ENCODE data around the gene ANKRD10. TPM values are rescaled to one million over a fixed set of nuclear protein-coding genes. Genes with fewer than 3 reads are reported as not detected.
"Not testable (repeated sequence)": the region's sequence is repeated elsewhere in the genome, so short reads cannot be mapped to it uniquely, and the experiment has no call there.

The ANKRD10 gene
- total RNA-seq, 1 experiment from 2014 or later = 120 TPM

DNA sequence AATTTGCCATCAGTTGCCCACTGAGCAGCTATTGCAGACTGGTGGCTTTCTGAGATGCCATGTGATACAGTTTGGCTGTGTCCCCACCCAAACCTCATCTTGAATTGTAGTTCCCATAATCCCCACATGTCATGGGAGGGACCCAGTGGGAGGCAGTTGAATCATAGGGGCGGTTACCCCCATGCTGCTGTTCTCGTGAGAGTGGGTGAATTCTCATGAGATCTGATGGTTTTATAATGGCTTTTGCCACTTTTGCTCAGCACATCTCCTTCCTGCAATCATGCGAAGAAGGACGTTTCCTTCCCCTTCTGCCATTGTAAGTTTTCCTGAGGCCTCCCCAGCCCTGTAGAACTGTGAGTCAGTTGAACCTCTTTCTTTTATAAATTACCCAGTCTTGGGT is 34.8 kb upstream of the ANKRD10 start:
- no TSS peak for BruUV-seq (replicated peaks)
- peaks cover 4% of the 10 kb centered on the region for H3K36me3 Mint-ChIP-seq (ENCODE audit: insufficient read depth, unreplicated experiment)
- no peak overlapping the region for H3K4me3 Mint-ChIP-seq (ENCODE audit: low read depth, unreplicated experiment)
- CTCF ChIA-PET = no interaction called here
- TF ChIP-seq, protein P1, sequence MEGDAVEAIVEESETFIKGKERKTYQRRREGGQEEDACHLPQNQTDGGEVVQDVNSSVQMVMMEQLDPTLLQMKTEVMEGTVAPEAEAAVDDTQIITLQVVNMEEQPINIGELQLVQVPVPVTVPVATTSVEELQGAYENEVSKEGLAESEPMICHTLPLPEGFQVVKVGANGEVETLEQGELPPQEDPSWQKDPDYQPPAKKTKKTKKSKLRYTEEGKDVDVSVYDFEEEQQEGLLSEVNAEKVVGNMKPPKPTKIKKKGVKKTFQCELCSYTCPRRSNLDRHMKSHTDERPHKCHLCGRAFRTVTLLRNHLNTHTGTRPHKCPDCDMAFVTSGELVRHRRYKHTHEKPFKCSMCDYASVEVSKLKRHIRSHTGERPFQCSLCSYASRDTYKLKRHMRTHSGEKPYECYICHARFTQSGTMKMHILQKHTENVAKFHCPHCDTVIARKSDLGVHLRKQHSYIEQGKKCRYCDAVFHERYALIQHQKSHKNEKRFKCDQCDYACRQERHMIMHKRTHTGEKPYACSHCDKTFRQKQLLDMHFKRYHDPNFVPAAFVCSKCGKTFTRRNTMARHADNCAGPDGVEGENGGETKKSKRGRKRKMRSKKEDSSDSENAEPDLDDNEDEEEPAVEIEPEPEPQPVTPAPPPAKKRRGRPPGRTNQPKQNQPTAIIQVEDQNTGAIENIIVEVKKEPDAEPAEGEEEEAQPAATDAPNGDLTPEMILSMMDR (IDR thresholded peaks at IDR 0.05; ENCODE audit: unreplicated experiment) = no peak
- H3K4me1 Mint-ChIP-seq (ENCODE audit: low read depth, unreplicated experiment) = no peaks in the 10 kb centered on the region
- H3K27me3 Mint-ChIP-seq (ENCODE audit: unreplicated experiment) = no peaks in the 10 kb centered on the region
- no peak overlapping the region for H3K27ac Mint-ChIP-seq (ENCODE audit: unreplicated experiment)
- H3K9me3 Mint-ChIP-seq (ENCODE audit: low read depth, unreplicated experiment) = no peaks in the 10 kb centered on the region
- DNase-seq = no peak
- intact Hi-C loops (cut with micrococcal nuclease; ENCODE audit: unreplicated experiment) = no loop called here

DNA sequence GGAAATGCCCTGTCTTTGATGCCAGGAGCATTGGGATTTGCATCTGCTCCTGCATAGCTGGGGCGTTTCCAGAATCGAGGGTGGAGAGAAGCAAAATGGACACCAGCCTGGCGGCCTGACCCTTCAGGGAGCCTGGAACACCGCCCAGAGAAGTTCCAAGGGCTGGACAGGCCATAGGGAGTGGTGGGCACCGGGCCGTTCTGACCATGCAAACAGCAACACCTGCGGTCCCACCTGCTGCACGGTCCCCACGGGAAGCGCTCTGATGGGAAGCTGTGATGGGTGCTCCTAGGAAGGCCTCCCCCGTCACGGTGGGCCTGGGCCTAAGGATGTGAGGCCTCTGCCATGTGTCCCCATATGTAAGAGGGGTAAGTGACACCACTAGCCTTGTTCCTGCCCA is 34.2 kb upstream of the ANKRD10 start:
- no peak for DNase-seq
- Mint-ChIP-seq H3K9me3 (ENCODE audit: low read depth, unreplicated experiment) (no peaks in the 10 kb centered on the region), H3K4me1 (ENCODE audit: low read depth, unreplicated experiment) (no peaks in the 10 kb centered on the region), H3K36me3 (ENCODE audit: insufficient read depth, unreplicated experiment) (no peaks in the 10 kb centered on the region), H3K27me3 (ENCODE audit: unreplicated experiment) (no peaks in the 10 kb centered on the region), H3K4me3 (ENCODE audit: low read depth, unreplicated experiment) (no peak overlapping the region), H3K27ac (ENCODE audit: unreplicated experiment) (no peak overlapping the region)
- intact Hi-C loops (cut with micrococcal nuclease; ENCODE audit: unreplicated experiment) = no loop called here
- no TSS peak for BruUV-seq (replicated peaks)
- TF ChIP-seq, protein P1 (IDR thresholded peaks at IDR 0.05; ENCODE audit: unreplicated experiment) = no peak
- CTCF ChIA-PET = interaction anchor here (0.6 kb wide), 1 partner anchor 11 kb away, joined by 4 read pairs; no protein-coding TSS in a partner anchor

- CTCF ChIA-PET; DNase-seq; H3K9me3 Mint-ChIP-seq (ENCODE audit: low read depth, unreplicated experiment); H3K27me3 Mint-ChIP-seq (ENCODE audit: unreplicated experiment); H3K36me3 Mint-ChIP-seq (ENCODE audit: insufficient read depth, unreplicated experiment); intact Hi-C loops (cut with micrococcal nuclease; ENCODE audit: unreplicated experiment); H3K27ac Mint-ChIP-seq (ENCODE audit: unreplicated experiment); H3K4me1 Mint-ChIP-seq (ENCODE audit: low read depth, unreplicated experiment); H3K4me3 Mint-ChIP-seq (ENCODE audit: low read depth, unreplicated experiment); BruUV-seq (replicated peaks): not testable (repeated sequence)
Observed at GRCh38 chr13:110947338-110947737, 32.5 kb upstream of the ANKRD10 start.

DNA sequence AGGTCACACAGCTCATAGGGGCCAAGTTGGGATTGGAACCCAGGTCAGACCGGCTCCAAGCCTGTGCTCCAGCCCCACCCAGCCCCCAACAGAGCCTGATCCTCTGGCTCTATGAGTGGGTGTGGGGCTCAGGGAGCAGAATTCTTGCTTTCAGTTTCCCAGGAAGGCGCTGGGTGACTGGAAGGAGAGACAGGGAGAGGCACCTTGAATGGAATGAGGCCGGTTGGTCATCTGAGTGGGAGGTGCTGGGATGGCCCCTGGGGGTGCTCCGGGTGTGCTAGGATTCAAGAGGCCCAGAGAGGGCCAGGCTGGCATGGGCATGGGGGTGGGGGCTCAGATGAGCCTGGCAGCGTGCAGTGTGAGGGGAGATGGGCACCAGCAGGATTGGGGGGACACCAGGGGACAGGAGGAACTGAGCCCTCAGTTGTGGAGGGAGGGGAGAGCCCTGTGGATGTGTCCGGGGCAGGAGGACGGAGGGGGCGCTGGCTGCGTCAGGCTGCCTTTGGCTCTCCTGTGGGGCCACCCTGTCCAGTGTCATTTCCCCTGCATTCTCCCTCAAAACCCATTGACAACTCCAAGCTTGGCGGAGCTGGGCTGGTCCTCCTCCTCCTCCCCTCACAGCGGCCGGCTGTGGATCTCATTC is 31.2 kb upstream of the ANKRD10 start:
- Mint-ChIP-seq H3K36me3 (ENCODE audit: insufficient read depth, unreplicated experiment) (no peaks in the 10 kb centered on the region), H3K4me3 (ENCODE audit: low read depth, unreplicated experiment) (no peak overlapping the region), H3K9me3 (ENCODE audit: low read depth, unreplicated experiment) (no peaks in the 10 kb centered on the region), H3K27me3 (ENCODE audit: unreplicated experiment) (no peaks in the 10 kb centered on the region), H3K4me1 (ENCODE audit: low read depth, unreplicated experiment) (no peaks in the 10 kb centered on the region), H3K27ac (ENCODE audit: unreplicated experiment) (no peak overlapping the region)
- CTCF ChIA-PET = no interaction called here
- TF ChIP-seq, protein P1 (IDR thresholded peaks at IDR 0.05; ENCODE audit: unreplicated experiment) = no peak
- BruUV-seq (replicated peaks) = no TSS peak
- intact Hi-C loops (cut with micrococcal nuclease; ENCODE audit: unreplicated experiment) = loop anchor here (2.0 kb wide), 1 partner anchor 105 kb away; no protein-coding TSS in a partner anchor
- no peak for DNase-seq

All from Calu3 (cell line).